Liver (tissue), 9 donors: Measurements from ENCODE around the gene MST1R. TPM values are rescaled to one million over a fixed set of nuclear protein-coding genes. Genes with fewer than 3 reads are reported as not detected.

Experiments
- DNase-seq: peaks from one replicate; pipeline ENCODE4 v3.0.0-alpha.2; 2017; ENCODE audit warnings: low spot score
- H3K27ac ChIP-seq, 2 donors: one replicate each; pipeline ENCODE4 v1.7.0; 2013; ENCODE audit warnings: inconsistent platforms in 2 of 2, low read length in 2 of 2, control low read depth in 1 of 2, low read depth in 1 of 2, mild to moderate bottlenecking in 1 of 2
- H3K27me3 ChIP-seq, 4 donors: one replicate each; pipeline versions ENCODE4 v1.6.1 to v1.7.0; 2013; ENCODE audit warnings: low read length in 3 of 4, inconsistent platforms in 1 of 4, mild to moderate bottlenecking in 1 of 4, moderate library complexity in 1 of 4; ENCODE audit not compliant: control insufficient read depth in 4 of 4, insufficient read depth in 4 of 4
- H3K36me3 ChIP-seq, 4 donors: one replicate each; pipeline versions ENCODE4 v1.6.1 to v1.7.0; 2013; ENCODE audit warnings: low read length in 3 of 4, mild to moderate bottlenecking in 3 of 4, low read depth in 1 of 4, moderate library complexity in 1 of 4; ENCODE audit not compliant: control insufficient read depth in 4 of 4, insufficient read depth in 3 of 4
- H3K4me1 ChIP-seq, 4 donors: one replicate each; pipeline versions ENCODE4 v1.6.1 to v1.7.0; 2013; ENCODE audit warnings: low read length in 3 of 4, mild to moderate bottlenecking in 3 of 4, moderate library complexity in 1 of 4; ENCODE audit not compliant: control insufficient read depth in 4 of 4, insufficient read depth in 4 of 4
- H3K4me3 ChIP-seq, 3 donors: one replicate each; pipeline versions ENCODE4 v1.6.1 to v1.7.0; 2013; ENCODE audit warnings: low read length in 3 of 3, control low read depth in 1 of 3, low read depth in 1 of 3, mild to moderate bottlenecking in 1 of 3
- H3K9ac ChIP-seq, 2 donors: one replicate each; pipeline ENCODE4 v1.7.0; 2013; ENCODE audit warnings: low read length in 2 of 2, mild to moderate bottlenecking in 2 of 2, moderate library complexity in 2 of 2, control low read depth in 1 of 2, low read depth in 1 of 2
- H3K9me3 ChIP-seq, 4 donors: one replicate each; pipeline versions ENCODE4 v1.6.1 to v1.7.0; 2013; ENCODE audit warnings: low read length in 3 of 4; ENCODE audit not compliant: control insufficient read depth in 4 of 4
- ATF3 ChIP-seq: IDR thresholded peaks from 2 replicates; pipeline ENCODE4 v1.6.1; 2016; ENCODE audit warnings: antibody characterized with exemption
- CTCF ChIP-seq: fragments of 150-350 bp; IDR thresholded peaks from 2 replicates; pipeline ENCODE4 v1.5.1; 2017; ENCODE audit warnings: improper control_type of control experiment, low read depth, low read length; ENCODE audit not compliant: missing input control
- EGR1 ChIP-seq, 2 donors: IDR thresholded peaks; 2 replicates each; pipeline ENCODE4 v1.6.1; 2016 to 2018; ENCODE audit warnings: antibody characterized with exemption in 2 of 2, low read depth in 2 of 2
- FOXA1 ChIP-seq: IDR thresholded peaks from 2 replicates; pipeline ENCODE4 v1.6.1; 2016; ENCODE audit warnings: antibody characterized with exemption
- FOXA2 ChIP-seq: IDR thresholded peaks from 2 replicates; pipeline ENCODE4 v1.6.1; 2016; ENCODE audit warnings: antibody characterized with exemption
- GABPA ChIP-seq, 2 donors: IDR thresholded peaks in 1 of 2; conservative IDR thresholded peaks in 1 of 2; 2 replicates each; pipeline ENCODE4 v1.6.1; 2016; ENCODE audit warnings: antibody characterized with exemption in 2 of 2, mild to moderate bottlenecking in 1 of 2, moderate library complexity in 1 of 2
- HNF4A ChIP-seq, 2 donors: conservative IDR thresholded peaks; 2 replicates each; pipeline ENCODE4 v1.6.1; 2016; ENCODE audit warnings: antibody characterized with exemption in 2 of 2, mild to moderate bottlenecking in 2 of 2
- HNF4G ChIP-seq: IDR thresholded peaks from 2 replicates; pipeline ENCODE4 v1.6.1; 2016; ENCODE audit warnings: antibody characterized with exemption
- JUND ChIP-seq, 2 donors: IDR thresholded peaks; 2 replicates each; pipeline ENCODE4 v1.6.1; 2016; ENCODE audit warnings: antibody characterized with exemption in 2 of 2
- MAX ChIP-seq: IDR thresholded peaks from 2 replicates; pipeline ENCODE4 v1.6.1; 2016; ENCODE audit warnings: antibody characterized with exemption
- NR2F2 ChIP-seq: IDR thresholded peaks from 2 replicates; pipeline ENCODE4 v1.6.1; 2016; ENCODE audit warnings: antibody characterized with exemption
- RAD21 ChIP-seq, 2 donors: IDR thresholded peaks; 2 replicates each; pipeline ENCODE4 v1.6.1; 2016; ENCODE audit warnings: antibody characterized with exemption in 2 of 2, mild to moderate bottlenecking in 2 of 2
- REST ChIP-seq: IDR thresholded peaks from 2 replicates; pipeline ENCODE4 v1.6.1; 2016; ENCODE audit warnings: antibody characterized with exemption, mild to moderate bottlenecking
- RXRA ChIP-seq, 2 donors: IDR thresholded peaks; 2 replicates each; pipeline ENCODE4 v1.6.1; 2017 to 2018; ENCODE audit warnings: antibody characterized with exemption in 2 of 2, mild to moderate bottlenecking in 1 of 2
- SP1 ChIP-seq: IDR thresholded peaks from 2 replicates; pipeline ENCODE4 v1.6.1; 2018; ENCODE audit warnings: antibody characterized with exemption, mild to moderate bottlenecking
- TAF1 ChIP-seq: conservative IDR thresholded peaks from 2 replicates; pipeline ENCODE4 v1.6.1; 2016; ENCODE audit warnings: antibody characterized with exemption, mild to moderate bottlenecking
- YY1 ChIP-seq: IDR thresholded peaks from 2 replicates; pipeline ENCODE4 v1.6.1; 2016; ENCODE audit warnings: antibody characterized with exemption, mild to moderate bottlenecking
- ZBTB33 ChIP-seq: IDR thresholded peaks from 2 replicates; pipeline ENCODE4 v1.6.1; 2016; ENCODE audit warnings: antibody characterized with exemption
- WGBS: extraction: QIAGEN DNeasy Blood & Tissue Kit; methylation state at CpG from one replicate; pipeline ENCODE4 v1.1.7; 2013; 5-methylcytosine and 5-hydroxymethylcytosine counted together
- polyA plus RNA-seq, 2 donors: library from polyadenylated mRNA; stranded (reverse) in 1 of 2; unstranded in 1 of 2; fragments of 200-250 nt in 1 of 2; fragments of >200 nt in 1 of 2; fragmentation: Nextera tagmentation in 1 of 2; extraction: Ambion mirVana in 1 of 2; gene quantifications; one replicate each; pipeline versions ENCODE4 v1.2.1 to v1.2.3, GENCODE V29; 2013 to 2015
- total RNA-seq, 2 donors: library from RNA; depleted of rRNA; stranded (reverse); fragments of >200 nt; gene quantifications; one replicate each; pipeline ENCODE4 v1.2.3, GENCODE V29; 2014
- donor health status: healthy.
- donor health status: healthy.
- donor health status: healthy.
- donor health status: healthy.
- donor health status: healthy.

MST1R gene
- total and polyA plus RNA-seq, 4 donors = 0.10 to 0.56 (median 0.33) TPM

GRCh38 chr3:49942651-49943050 is 39.0 kb upstream of the MST1R start:
- Histone ChIP-seq H3K4me3 (no peak overlapping the region), H3K36me3 (no peaks in the 10 kb centered on the region), H3K27me3 (no peaks in the 10 kb centered on the region), H3K9ac (no peak overlapping the region), H3K4me1 (peaks cover 3 to 13% (median 7%) of the 10 kb centered on the region in 4 donors), H3K9me3 (no peaks in the 10 kb centered on the region), H3K27ac (no peak overlapping the region)
- WGBS = 73% methylated on average over 2 of the region's 2 CpGs
- TF ChIP-seq TAF1 = no peak
- TF ChIP-seq FOXA1 = no peak
- no peak for TF ChIP-seq CTCF
- no peak for TF ChIP-seq RXRA (IDR thresholded peaks at IDR 0.05)
- TF ChIP-seq REST = no peak
- TF ChIP-seq SP1 = no peak
- TF ChIP-seq FOXA2 = no peak
- TF ChIP-seq NR2F2 = no peak
- no peak for TF ChIP-seq ATF3
- TF ChIP-seq RAD21 (IDR thresholded peaks at IDR 0.05) = no peak
- no peak for TF ChIP-seq EGR1 (IDR thresholded peaks at IDR 0.05; ENCODE audit: low read depth in 2 of 2)
- TF ChIP-seq YY1 = no peak
- TF ChIP-seq MAX = no peak
- no peak for TF ChIP-seq HNF4G
- no peak for TF ChIP-seq ZBTB33
- TF ChIP-seq JUND (IDR thresholded peaks at IDR 0.05) = no peak
- TF ChIP-seq GABPA (IDR thresholded peaks at IDR 0.05 in 1 of 2, conservative IDR thresholded peaks at IDR 0.05 in 1 of 2) = no peak
- no peak for TF ChIP-seq HNF4A (conservative IDR thresholded peaks at IDR 0.05)
- DNase-seq = no peak
